ENCODE measurements around the gene LAMA2.

DNA sequence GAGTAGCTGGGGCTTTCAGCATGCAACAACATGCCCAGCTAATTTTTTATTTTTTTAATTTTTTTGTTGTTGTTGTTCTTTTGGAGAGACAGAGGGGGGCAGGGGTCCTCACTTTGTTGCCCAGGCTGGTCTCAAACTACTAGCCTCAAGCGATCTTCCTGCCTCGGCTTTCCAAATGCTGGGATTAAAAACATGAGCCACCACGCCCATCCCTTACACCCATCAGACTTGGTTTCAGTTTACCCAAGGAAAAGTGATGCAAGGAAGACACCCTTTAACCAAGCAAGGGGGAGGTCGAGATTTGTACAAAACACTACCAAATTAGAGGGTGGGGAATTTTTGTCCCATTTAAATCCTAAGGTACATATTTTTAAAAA, 616.9 kb downstream of the LAMA2 start:
- TF ChIP-seq, protein P1, sequence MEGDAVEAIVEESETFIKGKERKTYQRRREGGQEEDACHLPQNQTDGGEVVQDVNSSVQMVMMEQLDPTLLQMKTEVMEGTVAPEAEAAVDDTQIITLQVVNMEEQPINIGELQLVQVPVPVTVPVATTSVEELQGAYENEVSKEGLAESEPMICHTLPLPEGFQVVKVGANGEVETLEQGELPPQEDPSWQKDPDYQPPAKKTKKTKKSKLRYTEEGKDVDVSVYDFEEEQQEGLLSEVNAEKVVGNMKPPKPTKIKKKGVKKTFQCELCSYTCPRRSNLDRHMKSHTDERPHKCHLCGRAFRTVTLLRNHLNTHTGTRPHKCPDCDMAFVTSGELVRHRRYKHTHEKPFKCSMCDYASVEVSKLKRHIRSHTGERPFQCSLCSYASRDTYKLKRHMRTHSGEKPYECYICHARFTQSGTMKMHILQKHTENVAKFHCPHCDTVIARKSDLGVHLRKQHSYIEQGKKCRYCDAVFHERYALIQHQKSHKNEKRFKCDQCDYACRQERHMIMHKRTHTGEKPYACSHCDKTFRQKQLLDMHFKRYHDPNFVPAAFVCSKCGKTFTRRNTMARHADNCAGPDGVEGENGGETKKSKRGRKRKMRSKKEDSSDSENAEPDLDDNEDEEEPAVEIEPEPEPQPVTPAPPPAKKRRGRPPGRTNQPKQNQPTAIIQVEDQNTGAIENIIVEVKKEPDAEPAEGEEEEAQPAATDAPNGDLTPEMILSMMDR (IDR thresholded peaks at IDR 0.05; ENCODE audit: control extremely low read depth in 1 of 3, insufficient read depth in 1 of 3, low read depth in 1 of 3, low read length in 3 of 3): no peak
- TF ChIP-seq PHF8 (conservative IDR thresholded peaks at IDR 0.05; ENCODE audit: low read depth, low read length): no peak
- no peak for TF ChIP-seq RBBP5 (IDR thresholded peaks at IDR 0.05; ENCODE audit: borderline replicate concordance, low read depth, low read length)
- no peak for TF ChIP-seq SP2 (IDR thresholded peaks at IDR 0.05; ENCODE audit: low read length)
- no peak for TF ChIP-seq POLR2AphosphoS5 (IDR thresholded peaks at IDR 0.05; ENCODE audit: low read depth, low read length)
- TF ChIP-seq SUZ12 (IDR thresholded peaks at IDR 0.05; ENCODE audit: low read length): no peak
